ENCODE measurements around the gene CD83. TPM values are rescaled to one million over a fixed set of nuclear protein-coding genes. Genes with fewer than 3 reads are reported as not detected.

Gene CD83
- total RNA-seq, 1 donor = 0.86 TPM

GRCh38 chr6:14128012-14128411, 10.4 kb downstream of the CD83 start:
- no peak for TF ChIP-seq CTCF (IDR thresholded peaks at IDR 0.05; ENCODE audit: insufficient read depth, low read depth, low read length)
- no peak overlapping the region for H3K4me3 ChIP-seq (ENCODE audit: low read depth, low read length)
- DNase-seq (ENCODE audit: low read depth) = no peak

GRCh38 chr6:14128746-14129145, 11.2 kb downstream of the CD83 start:
- H3K4me3 ChIP-seq (ENCODE audit: low read depth, low read length) = no peak overlapping the region
- no peak for DNase-seq (ENCODE audit: low read depth)
- no peak for TF ChIP-seq CTCF (IDR thresholded peaks at IDR 0.05; ENCODE audit: insufficient read depth, low read depth, low read length)

- TF ChIP-seq CTCF (IDR thresholded peaks at IDR 0.05; ENCODE audit: insufficient read depth, low read depth, low read length) = peak; percentile 54
- H3K4me3 ChIP-seq (ENCODE audit: low read depth, low read length) = no peak overlapping the region
- peak; percentile 50 for DNase-seq (ENCODE audit: low read depth)
These were observed 12.0 kb downstream of the CD83 start for GRCh38 chr6:14129575-14129974.

GRCh38 chr6:14130435-14131075, 13.0 kb downstream of the CD83 start:
- no peak overlapping the region for H3K4me3 ChIP-seq (ENCODE audit: low read depth, low read length)
- no peak for TF ChIP-seq CTCF (IDR thresholded peaks at IDR 0.05; ENCODE audit: insufficient read depth, low read depth, low read length)
- DNase-seq (ENCODE audit: low read depth) = no peak

- TF ChIP-seq CTCF (IDR thresholded peaks at IDR 0.05; ENCODE audit: insufficient read depth, low read depth, low read length) = no peak
- DNase-seq (ENCODE audit: low read depth) = no peak
- no peak overlapping the region for H3K4me3 ChIP-seq (ENCODE audit: low read depth, low read length)
These were observed 14.0 kb downstream of the CD83 start for GRCh38 chr6:14131579-14131978.

GRCh38 chr6:14132244-14132920, 14.8 kb downstream of the CD83 start:
- no peak for TF ChIP-seq CTCF (IDR thresholded peaks at IDR 0.05; ENCODE audit: insufficient read depth, low read depth, low read length)
- no peak for DNase-seq (ENCODE audit: low read depth)
- H3K4me3 ChIP-seq (ENCODE audit: low read depth, low read length) = no peak overlapping the region

Measured in fibroblast of villous mesenchyme (primary cell).